HG03045 (cell line): ENCODE measurements around the gene AGPAT1.
"Not testable (repeated sequence)": the region's sequence is repeated elsewhere in the genome, so short reads cannot be mapped to it uniquely, and the experiment has no call there.

Experiments used
- ATAC-seq: cut with Tn5 transposase; IDR thresholded peaks from one replicate; pipeline ENCODE4 v1.9.1; 2021; ENCODE audit warnings: mild to moderate bottlenecking, moderate library complexity; ENCODE audit not compliant: unreplicated experiment

The AGPAT1 gene

DNA sequence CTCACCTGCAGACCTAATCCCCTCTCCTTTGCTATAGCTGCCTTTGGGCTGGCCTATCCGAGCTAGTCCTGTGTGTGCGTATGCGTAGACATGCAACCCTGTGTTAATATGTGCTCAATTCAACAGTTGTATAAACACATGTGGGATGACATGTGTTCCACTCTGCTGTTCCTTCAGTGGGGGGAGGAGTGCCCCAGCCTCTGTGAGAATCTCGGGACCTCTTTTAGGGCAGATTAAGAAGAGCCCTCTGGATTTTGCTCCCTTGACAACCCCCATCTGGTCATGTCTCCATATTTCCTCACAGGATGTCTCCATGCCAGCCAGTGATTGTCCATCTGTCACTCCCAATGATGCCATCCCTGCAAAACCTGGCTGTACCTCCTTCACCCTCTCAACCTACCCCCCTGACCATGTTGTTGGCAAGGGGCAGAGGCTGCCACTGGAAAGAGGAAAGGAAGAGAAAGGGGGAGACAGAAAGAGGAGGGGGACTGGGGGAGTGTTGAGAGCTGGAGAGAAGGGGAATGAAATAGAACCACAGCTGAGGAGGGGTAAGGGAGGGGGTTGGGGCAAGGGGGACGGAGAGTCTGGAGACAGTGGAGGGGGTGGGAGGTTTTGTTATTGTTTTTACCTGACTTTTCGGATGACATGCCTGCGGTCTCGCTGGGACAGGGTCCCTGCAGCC lies 24.6 kb downstream of the AGPAT1 start:
- no peak for ATAC-seq

DNA sequence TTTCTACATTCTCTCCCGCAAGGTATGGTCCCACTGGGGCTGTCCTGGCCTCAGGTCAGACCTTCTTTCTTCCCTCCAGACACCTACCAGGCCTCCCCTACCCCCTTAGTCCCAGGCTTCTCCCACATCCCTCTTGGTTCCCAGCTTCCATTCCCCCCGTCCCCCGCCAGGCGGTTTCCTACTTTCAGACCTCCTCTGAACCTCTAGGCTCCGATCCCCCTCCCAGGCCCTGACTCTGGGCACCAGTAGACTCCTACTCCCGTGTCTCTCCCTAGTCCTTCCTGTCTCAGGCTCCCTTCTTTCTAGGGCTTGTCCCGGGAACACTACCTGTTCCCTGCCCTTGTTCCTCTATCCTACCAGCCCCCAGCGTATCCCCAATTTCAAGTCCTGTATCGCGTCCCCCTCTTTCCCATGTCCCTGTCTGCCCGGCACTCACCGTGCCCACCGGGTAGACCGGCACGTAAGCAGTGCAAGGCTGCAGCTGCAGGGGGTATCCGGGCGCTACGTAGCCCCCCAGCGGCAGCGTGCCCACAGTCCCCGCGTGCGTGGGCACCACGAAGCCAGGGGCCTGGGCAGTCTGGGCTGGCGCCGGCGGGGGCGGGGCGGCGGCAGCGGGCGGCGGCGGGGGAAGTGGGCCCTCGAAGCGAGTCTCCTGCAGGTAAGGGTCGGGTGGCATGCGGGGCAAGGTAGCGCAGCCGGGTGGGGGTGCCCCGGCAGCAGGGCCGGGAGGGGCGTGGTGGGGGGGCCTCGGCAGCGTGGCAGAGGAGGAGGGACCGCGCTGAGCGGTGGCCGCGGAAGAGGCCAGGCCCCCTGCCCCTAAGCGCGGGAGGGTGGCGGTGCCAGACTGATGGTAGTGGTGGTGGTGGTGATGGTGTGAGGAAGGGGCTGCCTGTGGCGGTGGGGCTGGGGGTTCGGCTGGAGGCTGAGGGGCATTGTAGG lies 25.7 kb downstream of the AGPAT1 start:
- ATAC-seq, result no peak

DNA sequence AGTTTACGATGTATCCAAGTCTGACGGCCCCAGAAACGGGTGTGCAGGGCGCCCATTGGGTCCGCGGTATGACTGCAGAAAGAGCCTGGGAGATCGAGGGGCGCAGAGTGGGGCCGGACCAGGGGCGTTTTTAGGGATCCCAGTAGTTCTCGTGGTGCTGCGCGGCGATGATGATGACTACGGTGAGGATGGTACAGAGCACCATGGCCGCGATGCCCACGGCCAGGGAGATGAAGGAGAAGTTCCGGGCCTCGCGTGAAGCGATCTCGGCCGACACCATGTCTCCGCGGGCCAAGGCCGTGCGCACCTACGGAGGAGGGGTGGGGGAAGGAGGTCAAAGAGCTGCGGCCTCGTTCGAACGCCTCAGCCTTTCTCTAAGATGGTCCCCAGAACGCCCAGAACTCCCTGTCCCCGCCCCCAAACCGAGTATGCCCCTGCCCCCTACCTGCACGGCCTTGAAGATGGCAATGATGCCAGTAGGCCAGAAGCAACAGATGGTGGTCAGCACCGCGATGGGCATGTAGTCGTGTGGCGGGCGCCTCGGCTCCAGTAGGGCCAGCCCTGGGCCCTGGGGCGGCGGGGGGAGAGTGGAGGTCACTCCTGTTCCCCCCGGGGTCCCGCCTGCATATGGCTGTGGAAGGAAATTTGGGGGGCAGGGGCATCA lies 26.7 kb downstream of the AGPAT1 start:
- no peak for ATAC-seq

DNA sequence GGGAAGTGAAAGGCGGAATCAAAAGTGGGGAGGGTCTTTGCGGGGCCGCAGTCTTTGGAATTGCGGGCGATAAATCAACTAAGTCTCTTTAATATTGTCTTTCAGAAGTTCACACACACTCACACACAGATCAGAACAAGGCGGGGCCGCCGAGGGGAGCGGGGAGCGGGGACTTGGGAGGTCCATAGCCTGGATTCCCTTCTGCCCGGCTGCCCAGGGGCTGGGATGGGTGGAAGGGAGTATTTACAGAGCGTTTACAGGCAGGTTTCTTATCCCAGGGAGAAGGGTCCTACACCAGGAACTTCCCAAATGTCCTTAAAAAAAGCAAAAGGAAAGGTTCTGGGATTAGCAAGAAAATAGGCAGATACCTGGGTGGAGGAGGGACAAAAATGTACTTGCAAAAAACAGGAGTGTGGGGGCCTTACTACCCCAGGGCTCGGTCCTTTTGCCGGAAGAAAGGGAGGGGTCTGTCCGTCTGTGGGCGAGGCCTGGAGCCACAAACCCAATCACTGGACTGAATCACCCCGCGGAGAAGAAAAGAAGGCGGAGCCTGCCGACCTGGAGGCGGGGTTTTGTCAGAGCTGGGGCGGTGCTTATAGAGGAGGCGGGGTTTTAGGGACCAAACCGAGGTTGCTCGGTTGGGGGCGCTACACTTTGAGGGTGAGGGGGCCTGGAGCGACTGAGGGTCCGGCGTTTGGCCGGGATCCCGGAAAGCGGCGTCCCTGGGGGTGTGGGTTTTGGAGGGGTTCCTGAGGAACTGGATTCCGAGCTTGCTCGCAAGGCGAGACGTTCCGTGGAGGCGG lies 27.4 kb downstream of the AGPAT1 start:
- ATAC-seq, result no peak

DNA sequence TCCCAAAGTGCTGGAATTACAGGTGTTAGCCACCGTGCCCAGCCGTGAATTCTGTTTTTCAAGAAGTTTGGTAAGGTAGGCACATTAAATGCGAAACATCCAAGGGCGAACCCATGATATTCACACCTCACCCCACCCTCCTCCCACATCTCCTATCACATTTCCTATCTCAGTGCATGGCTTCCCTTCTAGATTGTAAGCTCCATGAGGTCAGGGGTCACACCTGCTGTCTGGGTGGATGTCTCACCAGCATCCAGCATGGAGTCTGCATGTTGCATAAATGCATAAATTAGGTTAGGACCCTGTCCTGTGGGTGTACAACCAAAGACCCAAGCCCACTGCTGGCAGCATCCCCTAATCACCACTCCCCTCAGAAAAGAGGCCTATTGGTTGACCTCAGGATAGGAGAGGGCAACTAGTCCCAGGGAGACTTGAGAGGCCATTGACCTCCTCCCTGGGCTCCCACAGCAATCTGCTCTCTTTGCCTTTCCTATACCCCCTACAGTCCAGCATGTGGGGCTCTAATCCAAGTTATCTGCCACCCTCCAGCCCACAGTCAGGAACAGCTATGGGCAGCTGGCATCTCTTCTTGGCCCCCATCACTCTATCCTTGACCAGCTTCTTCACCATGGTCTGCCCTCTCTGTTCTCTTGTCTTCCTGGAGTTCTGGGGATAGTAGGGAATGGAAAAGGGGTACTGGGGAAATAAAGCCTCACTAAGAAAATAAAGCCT lies 28.3 kb downstream of the AGPAT1 start:
- ATAC-seq, result no peak

DNA sequence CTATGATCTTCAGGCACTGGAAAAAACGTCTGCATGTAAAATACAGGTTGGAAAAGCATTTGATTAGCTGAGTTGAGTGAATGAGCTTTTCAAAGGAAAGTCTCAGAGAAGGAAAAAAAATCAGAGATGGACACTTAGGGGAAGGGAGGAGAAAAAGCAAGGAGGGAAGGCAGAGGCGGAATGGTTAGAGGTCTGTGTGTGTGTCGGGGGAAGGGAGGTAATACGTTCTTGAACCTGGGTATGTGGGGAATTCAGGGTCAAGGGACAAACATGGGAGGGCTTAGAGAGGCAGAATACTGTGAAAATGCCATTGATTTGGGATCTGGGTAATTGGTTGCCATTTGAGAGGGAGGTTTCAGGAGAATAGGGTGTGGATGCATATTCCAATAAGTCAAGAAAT lies 29.2 kb downstream of the AGPAT1 start:
- no peak for ATAC-seq

DNA sequence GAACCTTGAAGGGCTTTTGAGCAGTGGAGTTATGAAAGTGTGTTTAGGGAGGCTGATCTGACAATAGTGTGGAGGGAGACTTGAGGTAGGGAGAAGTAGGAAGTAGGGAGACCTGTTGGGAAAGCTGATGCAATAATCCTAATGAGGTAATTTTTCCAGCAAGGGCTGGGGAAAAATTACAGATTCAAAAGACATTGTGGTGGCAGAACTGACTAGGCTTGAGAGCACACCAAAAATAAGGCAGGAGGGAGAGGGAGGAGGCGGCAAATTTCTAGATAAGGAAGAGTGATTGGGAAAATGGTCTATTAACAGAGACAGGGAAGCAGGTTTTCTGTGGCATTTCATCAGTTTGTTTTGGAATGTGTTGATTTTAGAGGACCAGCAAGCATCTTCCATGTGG lies 29.6 kb downstream of the AGPAT1 start:
- ATAC-seq, result no peak

DNA sequence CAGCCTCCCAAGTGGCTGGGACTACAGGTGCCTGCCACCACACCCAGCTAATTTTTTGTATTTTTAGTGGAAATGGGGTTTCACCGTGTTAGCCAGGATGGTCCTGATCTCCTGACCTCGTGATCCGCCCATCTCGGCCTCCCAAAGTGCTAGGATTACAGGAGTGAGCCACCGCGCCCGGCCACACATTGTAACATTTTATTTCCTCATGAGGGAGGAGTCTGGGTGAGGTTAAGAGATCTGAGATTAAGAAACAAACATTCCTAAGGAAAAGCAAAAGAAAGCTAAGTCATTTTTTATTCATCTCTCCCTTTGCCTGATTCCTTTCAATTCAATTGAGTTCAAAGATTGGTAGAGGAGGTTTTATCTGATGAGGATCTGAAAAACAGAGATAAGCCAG lies 31.6 kb downstream of the AGPAT1 start:
- ATAC-seq, result not testable (repeated sequence)

DNA sequence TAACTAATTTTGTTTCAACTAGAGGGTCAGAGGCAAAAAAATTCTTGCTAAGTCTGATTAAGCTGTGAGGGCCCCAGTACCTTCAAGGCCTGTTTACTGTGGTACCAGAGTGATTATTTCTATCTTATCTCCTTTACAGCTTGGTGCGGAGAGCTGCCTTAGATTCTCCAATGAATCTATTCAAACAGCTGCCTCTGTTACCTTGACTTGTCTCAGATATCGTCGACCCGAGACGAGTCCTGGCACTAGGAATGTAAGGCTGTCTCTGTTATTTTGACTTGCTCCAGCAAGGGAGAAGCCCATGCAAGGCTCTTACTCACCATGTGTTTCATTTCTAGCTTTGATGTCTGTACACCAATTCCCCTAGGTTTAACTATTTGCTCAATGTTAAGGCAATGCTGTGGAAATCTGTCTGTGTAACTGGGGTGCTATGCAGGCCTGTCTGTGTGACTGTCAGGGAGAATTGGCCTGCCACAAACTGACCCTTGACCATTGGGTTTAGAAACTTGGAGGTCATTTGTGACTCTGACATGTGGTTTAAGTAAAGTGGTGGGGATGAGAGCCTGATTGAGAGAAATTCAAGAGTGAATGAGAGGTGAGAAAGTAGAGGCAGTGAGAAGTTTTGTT lies 35.4 kb downstream of the AGPAT1 start:
- no peak for ATAC-seq

DNA sequence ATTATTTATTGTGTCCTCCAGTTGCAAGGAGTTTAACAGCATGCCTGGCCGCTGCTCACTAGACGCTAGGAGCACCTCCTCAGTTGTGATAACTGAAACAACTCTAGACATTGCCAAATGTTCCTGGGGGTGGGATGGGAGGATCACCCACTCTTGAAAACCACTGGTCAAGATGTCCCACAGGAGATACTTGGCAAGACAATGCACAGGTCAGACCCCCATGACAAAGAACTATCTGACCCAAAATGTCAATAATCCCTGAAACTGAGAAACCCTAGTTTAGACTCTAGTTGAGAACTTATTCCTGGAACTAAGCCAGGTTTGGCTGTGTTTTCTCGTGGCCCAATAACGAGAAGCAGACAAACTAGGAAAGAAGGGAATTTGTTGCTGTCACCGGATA lies 36.3 kb downstream of the AGPAT1 start:
- ATAC-seq, result no peak

DNA sequence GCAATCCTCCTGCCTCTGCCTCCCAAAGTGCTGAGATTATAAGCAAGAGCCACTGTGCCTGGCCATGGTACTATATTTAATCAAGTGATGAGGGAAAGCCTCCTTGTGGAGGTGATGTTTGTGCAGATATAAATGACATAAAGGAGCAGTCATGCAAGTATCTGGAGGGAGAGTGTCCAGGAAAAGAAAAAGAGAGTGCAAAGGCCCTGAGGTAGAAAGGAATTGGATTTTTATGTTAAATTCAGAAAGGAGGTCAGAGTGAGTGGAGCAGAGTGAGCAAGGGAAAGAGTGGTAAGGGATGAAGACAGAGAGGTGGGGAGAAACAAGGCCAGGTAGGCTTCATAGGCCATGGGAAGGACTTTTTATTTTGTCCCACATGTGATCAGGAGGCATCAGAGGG lies 38.4 kb downstream of the AGPAT1 start:
- no peak for ATAC-seq

DNA sequence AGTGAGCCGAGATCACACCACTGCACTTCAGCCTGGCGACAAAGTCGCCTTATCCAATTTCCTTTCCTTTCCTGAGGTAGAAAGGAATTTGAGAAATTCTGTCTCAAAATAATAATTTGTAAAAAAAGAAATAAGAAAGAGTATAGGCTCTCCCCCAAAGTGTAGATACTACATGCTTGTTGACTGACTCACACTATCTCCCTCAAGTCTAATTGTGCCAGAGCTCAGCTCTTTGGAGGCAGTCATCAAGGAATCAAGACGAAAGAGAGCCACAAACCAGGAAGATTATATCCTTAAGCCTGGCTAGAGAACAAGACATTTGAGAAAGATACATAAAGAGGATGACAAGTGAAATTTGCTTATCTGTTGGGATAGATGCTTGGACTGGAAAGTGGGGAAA lies 42.1 kb downstream of the AGPAT1 start:
- no peak for ATAC-seq

DNA sequence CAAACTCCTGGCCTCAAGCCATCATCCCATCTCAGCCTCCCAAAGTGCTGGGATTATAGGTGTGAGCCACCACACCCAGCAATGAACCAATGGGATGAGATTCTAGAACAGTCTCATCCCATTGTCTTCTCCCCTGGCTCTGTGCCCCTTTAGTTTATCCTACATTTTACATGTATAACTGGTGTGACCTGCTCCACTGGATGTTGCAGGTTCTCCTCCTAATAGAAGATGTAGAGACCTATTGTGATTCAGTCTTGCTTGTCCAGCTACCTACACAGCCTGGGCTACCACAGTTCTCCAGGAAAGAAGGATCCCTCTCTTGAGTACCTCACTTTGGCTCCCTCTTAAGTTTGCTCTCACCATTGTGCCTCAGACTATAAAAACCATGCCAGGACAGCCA lies 43.8 kb downstream of the AGPAT1 start:
- ATAC-seq, result no peak

DNA sequence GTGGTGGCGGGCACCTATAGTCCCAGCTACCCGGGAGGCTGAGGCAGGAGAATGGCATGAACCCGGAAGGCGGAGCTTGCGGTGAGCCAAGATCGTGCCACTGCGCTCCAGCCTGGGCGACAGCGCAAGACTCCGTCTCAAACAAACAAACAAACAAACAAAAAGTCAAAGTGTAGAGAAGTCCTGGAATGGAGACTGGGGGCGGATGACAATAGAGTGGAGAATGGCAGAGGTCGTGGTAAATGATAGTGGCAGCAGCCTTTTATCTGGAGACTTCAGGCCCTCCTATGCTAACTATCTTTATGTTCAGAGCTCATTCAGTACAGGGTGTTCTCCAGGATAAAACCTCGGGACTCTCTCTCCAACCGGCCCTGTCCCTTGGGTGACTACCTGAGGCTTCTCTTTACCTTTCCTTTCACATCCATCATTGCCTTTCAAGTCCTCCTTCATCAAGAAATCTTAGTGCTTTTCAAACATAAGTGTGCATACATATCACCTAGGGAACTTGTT lies 44.4 kb downstream of the AGPAT1 start:
- ATAC-seq, result no peak

DNA sequence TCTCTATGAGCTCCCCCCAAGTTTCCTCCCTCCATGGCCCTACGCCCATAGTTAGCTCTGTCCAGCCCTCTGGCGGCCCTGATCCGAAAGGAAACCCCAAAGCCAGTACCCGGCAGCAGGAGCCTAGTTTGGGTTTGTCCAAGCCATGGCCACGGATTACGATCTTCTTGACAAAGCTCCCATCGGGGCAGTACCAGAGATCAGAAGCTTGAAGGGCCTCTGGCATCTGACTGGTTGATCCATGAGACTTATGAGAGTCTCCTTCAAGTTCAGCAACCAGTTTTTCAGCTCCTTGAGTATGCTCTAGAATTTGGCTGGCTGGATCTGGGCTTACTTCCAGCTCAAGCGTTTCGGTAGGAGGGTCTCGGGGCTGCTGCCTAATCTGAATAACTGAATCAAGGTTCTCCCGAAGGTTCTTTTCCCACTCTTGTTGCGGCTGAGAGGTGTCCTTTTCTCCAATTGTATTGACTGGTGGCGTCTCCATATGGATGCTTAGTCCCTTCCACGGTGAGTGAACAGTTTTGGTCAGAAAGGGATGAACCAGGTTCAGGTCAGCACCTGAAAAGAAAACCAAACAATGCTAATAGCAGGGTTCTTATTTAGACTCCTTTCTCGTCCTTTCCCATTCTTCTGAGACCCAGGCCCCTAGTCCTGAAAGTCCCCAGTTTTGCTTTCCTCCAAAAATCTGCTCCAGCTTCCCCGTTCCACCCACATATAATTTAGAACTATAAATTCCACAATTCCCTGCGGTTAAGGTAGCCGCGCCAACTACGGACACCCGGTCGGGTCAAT lies 46.4 kb downstream of the AGPAT1 start:
- ATAC-seq, result no peak

DNA sequence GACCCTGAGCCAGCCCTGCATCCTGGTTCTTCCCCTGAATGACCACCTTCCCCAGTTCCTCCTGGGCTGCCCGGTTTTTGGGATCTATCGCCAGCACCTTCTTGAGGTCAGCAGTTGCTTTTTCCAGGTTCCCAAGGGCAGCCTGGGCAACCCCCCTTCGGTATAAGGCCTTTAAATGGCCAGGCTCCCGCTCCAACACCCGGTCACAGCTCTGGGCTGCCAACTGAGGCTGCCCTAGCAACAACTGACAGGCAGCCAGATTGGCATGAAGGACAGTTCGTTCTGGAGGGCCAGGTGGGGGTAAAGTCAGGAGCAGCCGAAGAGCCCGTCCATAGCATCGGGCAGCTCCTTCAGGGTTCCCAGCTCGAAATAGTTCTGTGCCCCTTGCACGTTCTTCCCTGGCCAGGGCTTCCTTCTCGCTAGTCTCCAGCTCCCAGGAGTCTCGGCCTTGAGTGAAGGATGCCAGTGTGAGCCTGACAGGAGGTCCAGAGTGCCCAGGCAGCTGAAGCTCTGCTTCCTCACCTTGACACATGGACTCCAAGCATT lies 47.1 kb downstream of the AGPAT1 start:
- no peak for ATAC-seq

DNA sequence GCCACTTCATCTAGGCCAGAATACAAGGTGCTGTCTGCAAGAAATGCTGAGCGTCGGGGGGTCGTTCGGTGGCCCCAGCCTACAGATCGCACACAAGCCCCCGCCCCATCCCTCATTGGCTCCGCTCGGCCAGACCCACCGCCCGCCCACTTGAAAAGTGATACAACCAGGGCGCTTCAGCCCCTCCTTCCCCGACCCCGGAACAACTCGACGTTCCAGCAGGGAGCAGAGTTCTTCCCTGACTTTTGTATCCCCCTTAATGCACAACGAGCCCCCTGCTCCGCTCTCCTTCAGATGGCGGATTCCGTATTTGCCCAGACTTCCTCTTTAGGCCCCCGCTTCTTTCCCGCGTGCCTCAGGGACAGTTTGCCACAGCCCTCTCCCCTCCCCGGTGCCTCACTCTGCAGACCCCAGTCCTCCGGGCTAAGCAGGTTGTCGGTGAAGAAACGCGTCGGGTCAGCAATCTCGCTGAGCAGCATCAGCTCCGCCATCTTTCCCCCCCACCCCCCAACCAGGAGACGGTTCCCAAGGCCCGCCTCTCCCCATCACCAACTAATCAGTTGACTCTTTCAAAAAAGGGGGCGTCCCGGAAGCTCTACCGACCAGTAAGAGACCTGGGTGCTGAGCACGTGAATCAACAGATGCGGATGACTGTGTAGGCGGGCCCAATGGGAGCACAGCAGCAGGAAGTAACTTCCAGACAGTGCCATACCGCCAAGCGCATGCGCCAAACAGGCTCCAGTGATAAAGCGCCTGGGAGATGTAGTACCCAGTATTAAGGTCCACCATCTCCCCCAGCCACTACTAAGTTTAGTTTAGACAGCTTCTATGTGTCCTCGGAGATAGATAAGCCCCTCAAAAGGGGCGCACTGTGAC lies 47.9 kb downstream of the AGPAT1 start, which contains the start of gene ATF6B:
Gene ATF6B (minus strand): TSS at position 530 of the 876 bp plus-strand sequence. CDS start 39 bp downstream, at position 491.
- ATAC-seq, result peak; percentile 87

DNA sequence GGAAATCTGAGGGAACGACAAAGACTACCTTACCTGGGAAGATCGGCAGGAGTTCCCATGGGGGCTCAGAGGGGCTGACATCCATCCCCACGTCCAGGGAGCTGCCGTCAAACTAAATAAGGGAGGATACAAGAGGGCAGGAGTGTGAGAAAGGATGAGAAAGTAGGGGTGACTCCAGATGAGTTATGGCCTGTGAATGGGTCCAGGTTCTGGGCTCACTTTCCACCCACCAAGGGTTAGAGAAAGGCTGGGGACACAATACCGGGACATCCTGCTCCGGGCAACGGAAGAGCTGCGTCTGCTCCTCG lies 48.5 kb downstream of the AGPAT1 start:
- ATAC-seq, result no peak
